Neural cell (in vitro differentiated cells): Measurements from ENCODE around the gene TTC34. TPM values are rescaled to one million over a fixed set of nuclear protein-coding genes. Genes with fewer than 3 reads are reported as not detected.

ENCODE experiments used
- H2AFZ ChIP-seq: fragments of 200-600, 300-800 bp; sonication (generic), shearing (Covaris generic); 2 replicates; pipeline ENCODE4 v1.6.0; 2014; ENCODE audit warnings: low read depth, mild to moderate bottlenecking, antibody characterized with exemption, low read length, moderate library complexity
- H3F3A ChIP-seq: fragments of 200-600 bp; shearing (Covaris generic); 2 replicates; pipeline ENCODE4 v1.6.1; 2016; ENCODE audit warnings: mild to moderate bottlenecking, moderate library complexity, mixed read lengths, antibody characterized with exemption, low read length; ENCODE audit not compliant: insufficient read depth, poor library complexity, severe bottlenecking
- H3K27ac ChIP-seq: fragments of 200-600, 300-800 bp; sonication (generic), shearing (Covaris generic); 2 replicates; pipeline ENCODE4 v1.5.1; 2014; ENCODE audit warnings: mild to moderate bottlenecking, low read length, moderate library complexity
- H3K27me3 ChIP-seq: fragments of 300-800, 200-600 bp; sonication (generic), shearing (Covaris generic); 2 replicates; pipeline ENCODE4 v1.6.0; 2014; ENCODE audit warnings: mild to moderate bottlenecking, low read depth, low read length, moderate library complexity; ENCODE audit not compliant: insufficient read depth
- H3K36me3 ChIP-seq: fragments of 300-800, 200-600 bp; sonication (generic), shearing (Covaris generic); 2 replicates; pipeline ENCODE4 v1.5.1; 2014; ENCODE audit warnings: mild to moderate bottlenecking, antibody characterized with exemption, low read length, moderate library complexity; ENCODE audit not compliant: insufficient read depth
- H3K4me2 ChIP-seq: fragments of 300-800, 200-600 bp; sonication (generic), shearing (Covaris generic); 2 replicates; pipeline ENCODE4 v1.6.0; 2014; ENCODE audit warnings: mild to moderate bottlenecking, low read length
- H3K4me3 ChIP-seq: fragments of 300-800, 200-600 bp; sonication (generic), shearing (Covaris generic); 2 replicates; pipeline ENCODE4 v1.5.1; 2014; ENCODE audit warnings: mild to moderate bottlenecking, low read length, moderate library complexity
- H3K79me2 ChIP-seq: fragments of 200-600 bp; shearing (Covaris generic); replicated peaks from 2 replicates; pipeline ENCODE4 v1.6.0; 2014; ENCODE audit warnings: mild to moderate bottlenecking, low read length, moderate library complexity; ENCODE audit not compliant: insufficient read depth
- H3K9ac ChIP-seq: fragments of 300-800, 200-600 bp; sonication (generic), shearing (Covaris generic); 2 replicates; pipeline ENCODE4 v1.6.1; 2016; ENCODE audit warnings: mild to moderate bottlenecking, low read length, mixed read lengths
- H3K9me2 ChIP-seq: fragments of 200-600 bp; shearing (Covaris generic); 2 replicates; pipeline ENCODE4 v1.6.1; 2016; ENCODE audit warnings: mild to moderate bottlenecking, low read length, mixed read lengths; ENCODE audit not compliant: insufficient read depth
- H3K9me3 ChIP-seq: fragments of 200-600, 300-800 bp; sonication (generic), shearing (Covaris generic); 2 replicates; pipeline ENCODE4 v1.6.1; 2016; ENCODE audit warnings: mild to moderate bottlenecking, mixed run types, low read length, moderate library complexity, mixed read lengths
- H4K20me1 ChIP-seq: fragments of 200-600 bp; shearing (Covaris generic); 2 replicates; pipeline ENCODE4 v1.6.1; 2016; ENCODE audit warnings: mild to moderate bottlenecking, mixed run types; ENCODE audit not compliant: insufficient read depth
- EP300 ChIP-seq: fragments of 450-650 bp; conservative IDR thresholded peaks from 2 replicates; pipeline ENCODE4 v1.6.1; 2014; ENCODE audit warnings: antibody characterized with exemption, mild to moderate bottlenecking, moderate library complexity; ENCODE audit not compliant: poor library complexity, severe bottlenecking
- EZH2 ChIP-seq: fragments of 200-600, 300-800 bp; shearing (Covaris generic), sonication (generic); IDR thresholded peaks from 2 replicates; pipeline ENCODE4 v1.6.1; 2014; ENCODE audit warnings: antibody characterized with exemption, low read length, borderline replicate concordance, mild to moderate bottlenecking; ENCODE audit not compliant: insufficient read depth, poor library complexity, severe bottlenecking
- MXI1 ChIP-seq: fragments of 450-650 bp; conservative IDR thresholded peaks from 2 replicates; pipeline ENCODE4 v1.6.1; 2014; ENCODE audit warnings: antibody characterized with exemption, mild to moderate bottlenecking; ENCODE audit not compliant: poor library complexity, severe bottlenecking
- POLR2AphosphoS5 ChIP-seq: IDR thresholded peaks from 2 replicates; pipeline ENCODE4 v1.6.1; 2012
- RAD21 ChIP-seq: fragments of 450-650 bp; conservative IDR thresholded peaks from 2 replicates; pipeline ENCODE4 v1.6.1; 2014; ENCODE audit warnings: antibody characterized with exemption, mild to moderate bottlenecking, moderate library complexity
- REST ChIP-seq: IDR thresholded peaks from 2 replicates; pipeline ENCODE4 v1.6.1; 2012; ENCODE audit warnings: borderline replicate concordance
- SMC3 ChIP-seq: fragments of 450-650 bp; conservative IDR thresholded peaks from 2 replicates; pipeline ENCODE4 v1.6.1; 2014; ENCODE audit warnings: antibody characterized with exemption, mild to moderate bottlenecking, moderate library complexity; ENCODE audit not compliant: poor library complexity
- TAF1 ChIP-seq: IDR thresholded peaks from 2 replicates; pipeline ENCODE4 v1.6.1; 2012; ENCODE audit warnings: low read depth
- polyA plus RNA-seq: library from polyadenylated mRNA; depleted of rRNA; stranded (reverse); fragments of >200 nt; gene quantifications from 2 replicates; pipeline ENCODE4 v1.2.3, GENCODE V29; 2014
- TF ChIP-seq, protein P1 (sequence below): fragments of 450-650 bp; IDR thresholded peaks from 2 replicates; pipeline ENCODE4 v1.5.1; 2014; ENCODE audit warnings: antibody characterized with exemption, mild to moderate bottlenecking, moderate library complexity; ENCODE audit not compliant: poor library complexity, severe bottlenecking

Gene TTC34
- polyA plus RNA-seq, 1 donor from 2014 or later = 0.05 TPM

DNA sequence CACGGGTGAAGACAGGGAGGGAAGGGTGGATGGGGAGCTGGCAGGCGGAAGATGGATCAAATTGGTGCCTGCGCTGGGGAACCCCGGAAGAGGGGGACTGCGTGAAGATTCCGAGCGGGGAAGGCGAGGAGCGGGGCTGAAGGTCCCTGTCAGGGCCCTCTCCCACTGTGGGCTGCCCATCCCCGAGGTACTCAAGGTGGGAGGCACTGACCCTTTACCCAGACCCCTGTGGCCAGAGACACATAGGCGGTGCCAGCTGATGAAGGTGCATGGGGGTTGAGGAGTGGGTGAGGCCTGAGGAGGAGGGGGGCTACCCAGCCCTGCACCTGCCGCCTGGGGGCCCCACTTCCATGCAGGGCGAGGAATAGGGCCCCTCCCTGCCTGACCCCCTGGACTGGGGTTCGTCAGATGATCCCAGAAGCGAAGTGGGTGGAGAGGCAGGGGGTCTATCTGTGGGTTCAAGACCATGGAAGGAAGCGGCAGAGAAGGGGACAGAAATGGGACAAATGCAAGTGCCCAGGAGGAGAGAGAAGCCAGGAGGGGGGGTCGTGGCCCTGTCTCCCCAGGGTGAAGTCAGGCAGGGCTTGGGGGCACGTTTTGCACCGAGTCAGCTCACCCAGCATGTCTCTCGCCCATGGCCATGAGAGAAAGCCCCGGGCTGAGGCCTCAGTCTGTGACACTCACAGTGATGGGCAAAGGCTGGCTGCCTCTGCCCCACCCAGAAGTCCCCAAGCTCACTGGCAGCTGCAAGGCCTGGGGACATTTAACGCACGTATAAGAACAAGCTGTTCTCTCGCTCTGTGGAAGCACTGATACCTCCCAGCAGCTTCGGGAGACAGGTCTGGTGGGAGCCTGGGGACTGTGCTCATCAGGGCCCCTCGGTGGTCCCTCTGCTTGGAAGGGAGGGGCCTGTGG, 161.6 kb downstream of the TTC34 start:
- Histone ChIP-seq H3K4me2 (no peak overlapping the region), H3F3A (no peaks in the 10 kb centered on the region), H4K20me1 (no peaks in the 10 kb centered on the region), H3K79me2 (peaks cover 9% of the 10 kb centered on the region), H3K27ac (no peak overlapping the region), H3K9ac (no peak overlapping the region), H3K27me3 (no peaks in the 10 kb centered on the region), H3K9me3 (no peaks in the 10 kb centered on the region), H2AFZ (no peak overlapping the region), H3K9me2 (no peaks in the 10 kb centered on the region), H3K36me3 (no peaks in the 10 kb centered on the region), H3K4me3 (no peak overlapping the region)
- TF ChIP-seq TAF1 (no peak), POLR2AphosphoS5 (no peak), EZH2 (no peak), EP300 (no peak), SMC3 (no peak), RAD21 (no peak), MXI1 (no peak), REST (no peak)
- TF ChIP-seq, protein P1, sequence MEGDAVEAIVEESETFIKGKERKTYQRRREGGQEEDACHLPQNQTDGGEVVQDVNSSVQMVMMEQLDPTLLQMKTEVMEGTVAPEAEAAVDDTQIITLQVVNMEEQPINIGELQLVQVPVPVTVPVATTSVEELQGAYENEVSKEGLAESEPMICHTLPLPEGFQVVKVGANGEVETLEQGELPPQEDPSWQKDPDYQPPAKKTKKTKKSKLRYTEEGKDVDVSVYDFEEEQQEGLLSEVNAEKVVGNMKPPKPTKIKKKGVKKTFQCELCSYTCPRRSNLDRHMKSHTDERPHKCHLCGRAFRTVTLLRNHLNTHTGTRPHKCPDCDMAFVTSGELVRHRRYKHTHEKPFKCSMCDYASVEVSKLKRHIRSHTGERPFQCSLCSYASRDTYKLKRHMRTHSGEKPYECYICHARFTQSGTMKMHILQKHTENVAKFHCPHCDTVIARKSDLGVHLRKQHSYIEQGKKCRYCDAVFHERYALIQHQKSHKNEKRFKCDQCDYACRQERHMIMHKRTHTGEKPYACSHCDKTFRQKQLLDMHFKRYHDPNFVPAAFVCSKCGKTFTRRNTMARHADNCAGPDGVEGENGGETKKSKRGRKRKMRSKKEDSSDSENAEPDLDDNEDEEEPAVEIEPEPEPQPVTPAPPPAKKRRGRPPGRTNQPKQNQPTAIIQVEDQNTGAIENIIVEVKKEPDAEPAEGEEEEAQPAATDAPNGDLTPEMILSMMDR = no peak

DNA sequence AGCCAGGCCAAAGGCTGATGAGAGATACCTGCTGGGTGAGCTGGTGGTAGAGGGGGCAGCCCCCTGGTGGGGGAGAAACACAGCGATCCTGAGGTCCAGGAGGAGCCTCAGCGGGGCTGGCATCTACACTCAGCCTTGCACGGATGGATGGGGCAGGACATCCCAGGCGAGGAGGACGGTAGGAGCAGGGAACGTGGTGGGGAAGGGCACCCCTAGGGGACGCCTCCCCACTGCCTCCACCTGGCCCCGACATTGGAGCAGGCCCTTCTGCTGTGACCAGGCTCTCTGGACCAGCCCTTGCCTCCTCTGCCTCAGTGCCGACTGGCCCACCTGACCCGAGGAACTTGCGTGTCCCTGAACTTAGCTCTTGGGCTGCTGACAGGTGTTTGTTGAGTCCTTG, 162.3 kb downstream of the TTC34 start:
- Histone ChIP-seq H3K36me3 (no peaks in the 10 kb centered on the region), H3K79me2 (peaks cover 9% of the 10 kb centered on the region), H3F3A (no peaks in the 10 kb centered on the region), H3K27me3 (no peaks in the 10 kb centered on the region), H3K9me3 (no peaks in the 10 kb centered on the region), H3K9me2 (no peaks in the 10 kb centered on the region), H4K20me1 (no peaks in the 10 kb centered on the region), H3K9ac (no peak overlapping the region), H3K27ac (no peak overlapping the region), H2AFZ (no peak overlapping the region), H3K4me2 (no peak overlapping the region), H3K4me3 (no peak overlapping the region)
- TF ChIP-seq POLR2AphosphoS5 = no peak
- TF ChIP-seq REST = no peak
- TF ChIP-seq MXI1 = no peak
- TF ChIP-seq RAD21 = no peak
- TF ChIP-seq SMC3 = no peak
- no peak for TF ChIP-seq EZH2
- TF ChIP-seq EP300 = no peak
- TF ChIP-seq, protein P1 = no peak
- no peak for TF ChIP-seq TAF1
